ENCODE measurements around the gene BTBD1.

BTBD1 gene

DNA sequence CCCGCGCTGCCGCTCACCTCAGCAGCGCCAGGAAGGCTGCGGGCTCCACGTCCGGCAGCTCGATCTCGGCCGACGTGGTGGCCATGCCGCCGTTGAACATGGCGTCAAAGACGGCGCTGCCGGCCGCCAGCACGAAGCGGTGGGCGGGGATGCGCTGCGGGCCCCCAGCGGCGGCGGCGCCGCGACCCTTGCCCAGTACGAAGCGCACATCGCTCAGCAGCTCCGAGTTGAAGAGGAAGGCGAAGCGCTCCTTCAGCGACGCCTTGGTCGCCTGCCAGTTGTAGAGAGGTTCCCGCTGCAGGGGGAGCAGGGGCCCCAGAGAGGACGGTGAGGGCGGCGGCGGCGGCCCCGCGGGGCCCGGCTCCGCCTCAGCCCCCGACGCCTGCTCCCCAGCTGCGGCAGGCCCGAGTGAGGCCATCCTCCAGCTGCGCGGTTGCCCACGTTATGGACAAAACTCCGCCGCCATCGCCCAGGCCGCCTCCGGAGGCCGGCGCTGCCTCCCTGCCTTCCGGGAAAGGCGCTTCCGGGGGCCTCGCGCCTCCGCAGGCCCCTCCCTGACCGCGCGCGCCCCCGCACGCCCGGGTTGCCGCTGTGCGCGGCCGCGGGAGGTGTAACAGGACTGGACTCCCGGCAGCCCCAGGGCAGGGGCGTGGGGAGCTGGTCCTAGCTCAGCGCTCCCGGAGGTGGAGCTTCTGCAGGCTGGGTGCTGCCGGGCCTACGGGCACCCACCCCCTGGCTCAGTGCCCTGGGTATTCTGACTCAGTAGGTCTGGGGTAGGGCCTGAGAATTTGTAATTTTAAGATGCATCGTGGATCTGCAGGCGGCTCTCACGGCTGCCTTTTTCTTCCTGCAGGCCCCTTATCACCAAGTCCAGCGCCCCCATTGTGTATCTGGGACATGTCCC lies at the start of gene BTBD1:
Gene BTBD1 (minus strand): TSS at position 519 of the 904 bp plus-strand sequence. CDS start 101 bp downstream, at position 418.
- DNase-seq (ENCODE audit: low read depth), result peak; percentile 91

DNA sequence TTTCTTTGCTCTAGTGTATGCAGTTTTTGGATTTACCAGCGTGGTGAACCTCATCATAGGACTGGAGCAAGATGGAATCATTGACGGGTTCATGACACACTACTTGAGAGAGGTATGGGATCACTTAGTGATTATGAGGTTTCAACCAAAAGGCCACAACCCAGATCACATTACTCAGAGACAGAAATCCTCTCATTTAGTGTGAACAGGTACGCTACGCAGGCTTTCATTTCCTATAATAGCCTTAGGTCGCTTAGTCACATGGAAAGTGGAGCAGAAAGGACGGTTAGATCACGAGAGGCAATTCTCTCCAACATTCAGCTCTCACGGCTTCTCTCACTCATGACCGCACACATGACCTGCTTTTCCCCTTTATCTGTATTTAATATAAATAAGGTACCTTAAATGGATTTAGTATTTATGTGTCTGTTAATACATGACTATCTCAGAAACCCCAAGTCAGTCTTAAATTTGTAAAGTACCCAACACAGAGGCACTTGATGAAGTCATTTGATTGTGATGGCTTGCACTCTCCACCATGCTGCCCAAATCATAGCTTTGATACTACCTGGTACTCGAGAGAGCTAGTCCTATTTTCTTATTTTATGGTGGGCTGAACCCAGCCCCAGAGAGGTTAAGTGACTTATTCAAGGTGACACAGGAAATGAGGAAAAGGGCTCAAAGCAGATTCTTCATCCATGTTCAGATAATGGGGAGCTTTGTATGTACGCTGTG lies 48.9 kb upstream of the BTBD1 start:
- DNase-seq (ENCODE audit: low read depth), result no peak

DNA sequence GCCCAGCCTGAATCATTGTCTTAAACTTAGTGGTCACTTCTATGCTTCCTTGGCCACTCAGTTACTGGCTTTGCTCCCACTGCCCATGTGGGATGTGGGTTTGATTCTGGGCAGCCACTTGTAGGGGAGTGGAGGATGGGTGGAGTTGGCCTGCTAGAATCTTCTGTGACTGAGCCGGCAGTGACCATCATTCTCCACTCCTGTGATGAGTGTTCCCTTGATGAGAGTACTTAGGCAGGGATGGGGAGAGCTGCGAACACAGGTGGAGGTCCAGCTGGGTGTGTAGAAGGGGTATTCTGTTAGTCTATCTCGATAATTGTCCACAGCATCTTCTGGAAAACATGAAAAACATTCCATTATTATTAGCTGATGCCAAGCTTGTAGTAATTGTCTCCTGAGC lies 48.4 kb upstream of the BTBD1 start:
- DNase-seq (ENCODE audit: low read depth), result no peak

DNA sequence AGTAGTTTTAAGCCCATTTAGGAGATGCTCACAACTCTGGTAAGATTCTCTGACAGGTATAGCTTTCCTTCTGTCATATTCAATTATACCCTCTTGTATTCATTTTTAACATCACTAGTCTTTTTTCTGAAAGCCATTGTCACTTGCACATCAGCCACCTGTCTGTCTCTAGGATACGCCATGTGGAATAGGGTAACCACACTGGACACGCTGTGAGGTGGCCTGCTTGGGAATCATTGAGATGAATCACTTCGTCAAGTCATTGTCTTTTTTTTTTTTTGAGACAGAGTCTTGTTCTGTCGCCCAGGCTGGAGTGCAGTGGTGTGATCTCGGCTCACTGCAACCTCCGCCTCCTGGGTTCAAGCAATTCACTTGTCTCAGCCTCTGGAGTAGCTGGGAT lies 47.8 kb upstream of the BTBD1 start:
- DNase-seq (ENCODE audit: low read depth), result no peak

DNA sequence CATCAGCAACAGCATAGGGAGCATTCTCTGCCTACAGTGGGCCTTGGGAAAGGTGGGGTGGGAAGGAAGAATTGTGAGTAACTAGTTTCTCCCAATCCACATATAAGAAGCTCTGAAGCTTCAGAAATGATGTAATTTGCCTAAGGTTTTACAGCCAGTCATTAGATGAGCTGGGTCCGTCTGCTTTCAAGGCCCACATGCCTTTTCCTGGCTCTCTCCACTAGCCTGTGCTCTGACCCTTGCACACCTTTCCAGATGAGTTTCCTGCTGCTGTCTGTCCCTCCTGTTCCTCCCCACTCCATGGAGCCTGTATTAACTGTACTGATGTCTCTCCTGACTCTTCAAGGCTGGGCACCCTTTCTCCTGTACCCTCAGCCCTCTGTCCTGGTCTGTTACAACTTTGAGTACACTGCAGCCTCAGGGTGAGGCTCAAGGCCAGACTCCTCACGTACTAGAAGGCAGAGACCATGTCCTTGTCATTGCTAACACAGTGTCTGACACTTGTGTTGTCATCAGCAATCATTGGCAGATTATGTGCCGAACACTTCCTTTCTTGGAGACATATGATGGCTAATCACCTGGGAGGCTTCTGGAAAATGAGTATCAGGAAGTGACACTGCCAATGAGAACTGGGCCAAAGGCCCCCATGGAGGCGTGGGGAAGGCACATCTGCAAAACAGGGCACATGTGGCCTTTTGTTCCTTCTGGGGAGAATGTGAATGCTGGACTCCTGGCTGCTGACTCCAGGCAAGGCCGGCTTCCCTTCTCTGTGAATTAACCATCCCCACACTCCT lies 47.0 kb upstream of the BTBD1 start:
- no peak for DNase-seq (ENCODE audit: low read depth)

DNA sequence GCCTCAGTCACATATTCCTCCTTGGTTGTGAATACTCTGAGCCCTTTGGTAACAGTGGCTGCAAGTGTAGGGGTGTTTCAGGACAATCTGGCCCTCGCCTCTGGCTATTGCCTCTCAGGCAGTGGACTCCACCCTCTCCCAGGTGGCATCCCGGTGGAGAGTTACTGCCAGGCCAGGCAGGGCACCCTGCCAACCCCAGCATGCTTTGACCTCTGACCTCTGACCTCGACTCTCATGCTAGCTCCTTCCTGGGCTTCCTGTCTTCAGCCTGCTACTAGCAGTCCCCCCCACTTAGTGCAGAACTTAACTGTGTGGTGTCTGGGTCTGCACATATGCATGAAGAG lies 45.9 kb upstream of the BTBD1 start:
- DNase-seq (ENCODE audit: low read depth), result no peak

DNA sequence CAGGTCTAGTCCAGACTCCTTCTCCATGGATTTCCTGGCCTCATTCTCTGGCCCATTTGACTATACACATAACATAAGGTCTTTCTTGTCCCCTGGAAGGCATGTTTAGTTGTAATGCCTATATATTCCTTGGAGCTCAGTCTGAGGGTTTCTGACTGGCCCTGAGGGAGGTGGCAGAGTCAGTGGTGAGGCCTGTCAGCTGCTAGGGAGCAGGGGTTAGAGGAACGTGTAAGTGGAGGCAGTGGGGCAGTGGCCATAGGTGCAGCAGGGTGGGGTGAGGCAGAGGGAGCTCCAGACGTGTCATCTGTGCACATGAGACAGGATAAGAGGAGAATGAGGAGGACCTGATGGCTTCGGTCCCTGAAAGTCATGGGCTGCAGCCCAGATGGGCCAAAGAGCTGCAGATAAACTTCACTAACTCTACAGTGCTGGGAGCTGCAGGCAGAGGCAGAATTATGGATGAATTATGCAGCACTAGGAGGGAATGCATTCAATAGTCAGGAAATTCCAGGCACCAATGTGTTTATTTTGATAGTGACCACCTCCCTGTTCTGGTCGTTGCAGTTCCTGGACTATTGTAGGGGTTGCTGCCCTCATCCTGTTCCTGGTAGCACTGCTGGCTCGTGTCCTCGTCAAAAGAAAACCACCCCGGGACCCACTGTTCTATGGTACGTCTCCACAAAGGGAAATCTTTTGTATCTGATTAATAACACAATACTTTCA lies 45.3 kb upstream of the BTBD1 start:
- no peak for DNase-seq (ENCODE audit: low read depth)

DNA sequence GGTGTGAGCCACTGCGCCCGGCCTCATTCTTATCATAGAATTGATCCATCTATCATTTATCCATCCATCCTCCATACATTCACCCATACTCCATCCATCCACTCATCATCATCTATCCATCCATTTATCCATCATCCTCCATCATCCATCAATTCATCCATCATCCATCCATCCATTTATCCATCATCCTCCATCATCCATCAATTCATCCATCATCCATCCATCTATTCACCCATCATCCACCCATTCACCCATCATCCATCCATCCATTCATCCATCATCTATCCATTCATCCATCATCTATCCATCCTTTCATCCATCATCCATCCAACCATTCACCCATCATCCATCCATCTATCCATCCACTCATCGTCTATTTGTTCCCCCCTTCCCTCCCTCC lies 44.1 kb upstream of the BTBD1 start:
- no peak for DNase-seq (ENCODE audit: low read depth)

DNA sequence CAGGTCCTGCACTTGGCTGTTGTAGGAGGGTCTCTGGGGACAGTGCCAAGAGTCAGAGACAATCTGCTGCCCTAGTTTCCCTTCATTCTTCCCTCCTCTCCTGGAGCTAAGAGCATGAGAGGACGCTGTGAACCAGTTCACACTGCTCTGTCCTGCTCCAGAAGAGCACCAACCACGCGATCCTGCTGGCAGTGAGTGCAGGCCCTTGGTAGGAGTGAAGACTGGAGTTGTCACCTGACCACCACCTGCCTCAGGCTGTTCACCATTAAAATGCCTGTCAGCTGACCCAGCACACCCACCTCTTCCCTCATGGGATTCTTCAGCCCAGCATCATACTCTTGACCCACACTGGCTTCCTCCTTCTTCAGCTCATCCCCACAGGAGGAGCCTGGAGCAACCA lies 43.3 kb upstream of the BTBD1 start:
- DNase-seq (ENCODE audit: low read depth), result no peak

DNA sequence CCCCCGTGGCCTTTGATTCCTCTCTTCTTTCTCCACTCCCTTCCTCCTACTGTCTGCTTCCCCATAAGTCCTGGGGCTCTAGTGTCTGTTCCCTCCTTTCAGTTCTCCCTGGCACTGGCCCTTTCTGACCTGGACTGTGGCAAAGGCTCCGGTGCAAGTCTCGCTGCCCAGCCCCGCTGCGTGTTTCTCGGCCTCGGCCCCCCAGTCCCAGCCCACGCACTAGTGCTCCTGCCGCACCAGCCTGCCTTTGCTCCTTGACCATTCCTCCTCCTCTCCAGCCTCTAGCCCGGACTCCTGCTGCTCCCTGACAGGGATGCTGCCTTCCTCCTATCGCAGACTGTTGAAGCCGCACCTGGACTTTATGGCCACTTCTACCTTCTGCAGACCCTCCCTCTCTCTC lies 42.5 kb upstream of the BTBD1 start:
- no peak for DNase-seq (ENCODE audit: low read depth)

DNA sequence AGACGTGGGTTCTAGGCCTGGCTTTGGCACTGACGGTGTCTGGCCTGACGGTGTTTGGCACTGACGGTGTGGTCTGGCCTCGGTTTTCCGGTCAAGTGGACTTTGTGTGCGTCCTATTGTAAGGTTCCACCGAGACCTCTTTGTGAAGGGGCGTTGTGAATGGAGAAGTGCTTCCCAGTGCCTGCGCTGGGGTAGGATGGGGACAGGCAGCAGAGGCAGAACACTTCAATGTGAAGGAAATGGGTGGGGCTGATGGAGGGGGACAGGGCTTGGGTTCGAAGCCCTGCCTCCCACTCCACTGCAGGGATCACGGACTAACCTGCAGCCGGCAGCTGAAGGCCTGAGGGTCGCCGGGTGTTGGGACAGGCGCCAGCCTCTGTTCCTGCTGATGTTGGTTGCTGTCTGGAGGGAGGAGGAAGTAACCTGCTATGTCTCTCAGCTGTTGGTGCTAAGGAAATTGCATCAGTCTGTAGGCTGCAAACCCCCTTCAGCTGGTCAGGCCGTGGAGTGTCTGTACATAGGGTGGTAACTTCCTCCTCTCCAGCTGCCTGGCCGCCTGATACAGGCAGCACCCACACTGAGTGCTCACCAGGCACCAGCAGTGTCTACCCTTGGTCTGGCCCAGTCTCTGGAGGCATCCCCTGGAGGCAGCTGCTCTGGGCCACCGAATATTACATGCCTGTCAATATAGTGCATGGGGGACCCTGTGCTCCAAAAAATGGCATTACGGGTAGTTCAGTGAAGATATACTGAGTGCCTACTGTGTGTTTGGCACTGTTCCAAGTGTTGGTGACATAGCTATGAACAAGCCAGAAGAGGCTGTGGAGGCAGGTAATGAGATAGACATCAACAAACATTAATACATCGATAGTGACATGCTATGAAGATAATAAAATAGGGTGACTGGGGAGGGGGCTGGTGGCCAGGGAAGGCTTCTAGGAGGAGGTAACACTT lies 41.5 kb upstream of the BTBD1 start:
- no peak for DNase-seq (ENCODE audit: low read depth)

DNA sequence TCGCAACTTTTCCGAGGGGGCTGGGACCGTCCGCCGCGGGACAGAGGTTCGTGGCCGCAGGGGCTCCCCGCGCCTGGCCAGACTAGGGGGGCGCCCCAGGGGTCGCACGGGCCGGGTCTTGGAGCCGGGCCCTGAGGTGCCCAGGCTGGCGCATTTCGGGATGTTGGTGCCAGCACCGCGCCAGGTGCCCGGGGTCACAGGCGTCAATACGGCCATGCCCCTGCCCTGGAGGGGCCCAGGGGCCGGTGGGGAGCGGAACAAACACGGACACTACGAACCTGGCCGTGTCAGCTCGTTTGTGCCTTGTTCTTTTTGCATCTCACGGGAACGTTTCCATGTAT lies 40.8 kb upstream of the BTBD1 start:
- DNase-seq (ENCODE audit: low read depth), result no peak

DNA sequence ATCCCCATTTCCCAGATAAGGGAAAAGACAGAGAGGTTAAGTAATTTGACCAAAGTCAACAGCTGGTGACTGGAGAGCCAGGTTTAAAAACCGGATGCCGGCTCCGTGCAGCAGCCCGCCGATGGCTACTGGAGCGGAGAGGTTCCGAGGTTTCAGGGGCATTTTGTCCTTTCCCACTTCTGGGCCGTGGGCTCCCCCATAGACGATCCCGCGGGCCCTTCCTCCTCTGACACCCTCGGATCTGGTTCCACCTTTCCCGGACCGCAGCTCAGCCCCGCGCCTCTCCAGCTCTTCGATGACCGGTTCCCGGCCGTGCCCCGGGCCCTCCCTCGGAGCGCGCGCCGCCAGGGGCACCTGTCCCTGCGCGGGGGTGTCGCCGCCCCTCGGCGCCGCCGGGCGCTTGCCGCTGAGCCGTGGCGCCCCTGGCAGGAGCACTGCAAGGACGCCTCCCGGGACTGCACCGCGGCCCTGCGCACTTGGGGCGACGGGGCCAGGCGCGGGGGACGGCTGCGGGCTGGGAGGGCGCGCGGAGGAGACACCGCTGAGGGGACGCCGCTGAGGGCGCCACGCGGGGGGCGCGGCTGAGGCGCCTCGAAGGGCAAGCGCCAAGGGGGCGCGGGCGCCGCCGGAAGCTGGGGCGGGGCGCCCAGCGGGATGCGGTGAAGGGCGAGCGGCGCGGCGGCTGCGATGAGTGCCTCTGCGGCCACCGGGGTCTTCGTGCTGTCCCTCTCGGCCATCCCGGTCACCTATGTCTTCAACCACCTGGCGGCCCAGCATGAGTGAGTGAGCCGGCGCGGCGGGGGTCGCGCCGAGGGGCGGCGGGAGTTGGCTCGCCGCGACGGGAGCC lies 40.2 kb upstream of the BTBD1 start, which contains the start of gene TM6SF1:
Gene TM6SF1 (plus strand): TSS at position 652 of the 847 bp plus-strand sequence. CDS start 36 bp downstream, at position 688.
- DNase-seq (ENCODE audit: low read depth), result no peak

DNA sequence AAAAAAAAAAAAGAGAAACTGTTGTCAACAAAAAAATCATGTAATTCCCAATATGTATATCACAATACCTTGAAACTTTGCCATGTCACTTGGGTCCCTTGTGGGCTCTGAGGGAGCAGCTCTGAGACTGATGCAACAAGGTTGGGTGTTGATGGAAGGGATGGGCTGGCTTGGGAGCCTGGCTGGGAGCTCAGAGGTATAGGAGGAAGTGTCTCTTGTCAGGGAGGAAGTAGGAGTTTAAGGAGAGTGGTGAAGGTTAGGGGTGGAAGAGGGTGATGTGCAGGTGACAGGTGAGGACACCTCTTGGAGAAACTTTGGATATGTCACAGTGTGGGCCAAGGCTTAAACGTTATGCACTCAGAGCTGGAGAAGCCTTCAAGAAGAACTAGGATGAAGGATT lies 38.4 kb upstream of the BTBD1 start:
- no peak for DNase-seq (ENCODE audit: low read depth)

DNA sequence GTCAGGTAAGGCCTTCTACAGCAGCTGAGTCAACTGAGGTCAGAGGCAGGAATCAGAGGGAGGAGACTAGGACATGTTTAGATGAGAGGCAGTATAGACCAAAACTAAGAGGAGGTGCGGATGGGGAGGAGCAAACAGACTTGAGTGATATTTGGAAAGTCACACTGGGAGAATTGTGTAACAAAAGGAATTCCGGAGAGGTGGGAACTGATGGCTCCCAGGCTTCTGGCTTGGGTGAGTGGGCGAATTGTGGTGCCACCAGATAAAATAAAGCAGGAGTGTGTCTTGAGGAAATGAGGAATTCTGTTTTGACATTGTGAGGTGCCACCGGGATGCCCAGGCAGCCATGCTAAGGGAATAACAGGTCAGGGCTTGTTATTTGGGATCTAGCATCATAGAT lies 37.1 kb upstream of the BTBD1 start:
- no peak for DNase-seq (ENCODE audit: low read depth)

DNA sequence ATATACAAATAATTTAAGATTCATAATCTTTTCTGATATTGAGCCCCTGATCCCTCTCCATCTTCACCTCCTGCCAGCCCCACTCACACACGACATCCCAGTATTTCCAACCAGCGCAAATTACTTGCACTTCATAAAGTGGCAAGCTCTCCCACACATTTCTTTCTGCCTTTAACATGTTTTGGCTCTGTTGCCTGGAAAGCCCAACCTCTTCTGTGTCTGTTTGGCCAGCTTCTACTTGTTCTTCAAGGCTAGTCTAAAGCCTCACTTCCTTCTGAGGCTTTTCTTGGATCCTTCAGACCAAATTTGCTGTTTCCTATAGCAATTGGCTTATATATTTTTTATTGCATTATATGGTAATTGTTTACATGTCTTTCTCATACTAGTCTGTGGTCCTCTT lies 35.3 kb upstream of the BTBD1 start:
- no peak for DNase-seq (ENCODE audit: low read depth)

DNA sequence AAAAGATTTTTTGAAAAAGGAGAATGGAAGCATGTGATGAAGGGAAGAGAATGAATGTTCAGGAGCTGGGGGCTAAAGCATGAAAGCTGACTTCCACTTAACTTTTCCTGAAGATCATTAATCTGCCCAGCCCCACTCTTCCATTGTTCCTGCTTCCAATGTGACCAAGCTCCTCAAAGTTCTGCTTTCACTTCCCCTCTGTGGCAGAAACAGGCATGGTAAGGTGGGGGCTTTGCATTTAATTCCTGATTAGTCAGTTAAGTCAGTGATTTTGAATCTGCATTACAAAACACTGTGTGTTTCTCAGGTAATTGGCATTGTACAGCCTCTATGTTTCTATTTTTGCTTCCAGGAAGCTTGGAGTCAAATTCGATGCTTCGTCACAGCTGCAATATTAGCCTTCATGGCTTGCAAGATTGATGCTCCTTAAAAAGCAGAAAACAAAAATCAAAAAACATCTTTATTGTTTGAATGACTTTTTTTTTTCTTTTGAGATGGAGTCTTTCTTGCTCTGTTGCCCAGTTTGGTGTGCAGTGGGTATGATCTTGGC lies 33.1 kb upstream of the BTBD1 start:
- no peak for DNase-seq (ENCODE audit: low read depth)

DNA sequence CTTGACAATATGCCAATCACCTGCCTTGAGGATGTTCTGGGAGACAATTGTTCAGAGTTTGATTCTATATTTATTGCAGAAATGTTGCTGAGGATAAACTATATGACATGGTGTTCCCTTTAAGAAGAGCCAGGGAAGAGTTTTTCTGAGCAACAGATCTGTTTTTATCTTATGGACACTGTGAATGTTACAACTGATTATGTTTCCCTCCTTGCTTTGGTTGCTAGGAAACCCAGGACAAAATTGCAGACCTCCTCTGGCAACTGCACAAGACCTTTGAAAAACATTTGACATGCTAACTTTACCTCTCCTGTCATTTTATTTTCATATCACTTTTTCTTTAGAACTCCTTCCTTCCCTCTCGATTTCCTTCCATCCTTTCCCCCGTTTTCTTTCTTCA lies 32.2 kb upstream of the BTBD1 start:
- DNase-seq (ENCODE audit: low read depth), result no peak

DNA sequence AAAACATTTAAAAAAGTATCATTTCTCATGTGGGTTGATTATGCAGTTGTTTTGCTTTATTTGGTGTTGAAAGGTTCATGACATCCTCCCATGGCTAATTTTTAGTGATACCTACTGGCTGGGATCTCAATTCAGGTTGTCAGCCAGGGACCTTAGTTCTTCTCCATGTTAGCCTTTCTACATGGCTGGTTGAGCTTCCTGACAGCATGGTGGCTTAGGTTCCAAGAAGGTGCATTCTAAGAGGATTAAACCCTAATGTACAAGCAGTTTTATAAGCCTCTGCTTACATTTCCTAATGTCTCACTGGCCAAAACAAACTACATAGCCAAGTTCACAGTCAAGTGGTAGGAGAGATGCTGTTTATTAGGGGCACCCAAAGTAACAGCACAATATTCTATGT lies 31.0 kb upstream of the BTBD1 start:
- DNase-seq (ENCODE audit: low read depth), result no peak

DNA sequence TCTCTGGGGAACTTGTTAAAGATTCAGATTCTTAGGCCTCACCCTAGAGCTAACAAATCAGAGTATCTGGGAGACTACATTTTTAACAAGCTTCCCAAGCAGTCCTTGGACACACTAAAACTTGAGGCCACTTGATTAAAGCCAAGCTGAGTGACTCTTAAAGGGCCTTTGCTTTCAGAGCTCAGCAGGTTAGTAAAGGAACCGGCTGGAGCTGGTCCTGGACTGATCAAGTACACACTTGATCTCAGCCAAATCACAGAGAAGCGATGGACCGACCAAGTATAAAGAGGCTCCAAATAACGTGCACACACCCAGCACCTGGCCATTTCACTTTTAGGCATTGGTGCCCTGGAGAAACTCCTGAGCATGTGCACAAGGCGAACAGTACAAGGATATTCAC lies 27.5 kb upstream of the BTBD1 start:
- no peak for DNase-seq (ENCODE audit: low read depth)
